Endodermal cell (in vitro differentiated cells): ENCODE data around the gene THOP1. TPM values are rescaled to one million over a fixed set of nuclear protein-coding genes. Genes with fewer than 3 reads are reported as not detected.

Source experiments
- DNase-seq: peaks from one replicate; pipeline ENCODE4 v3.0.0-alpha.2; 2017
- H3K27ac ChIP-seq: 2 replicates; pipeline ENCODE4 v1.5.1; 2013; ENCODE audit warnings: mild to moderate bottlenecking, low read depth, low read length, moderate library complexity
- H3K27me3 ChIP-seq: 2 replicates; pipeline ENCODE4 v1.6.1; 2013; ENCODE audit warnings: mild to moderate bottlenecking, low read length, moderate library complexity; ENCODE audit not compliant: insufficient read depth, control insufficient read depth, poor library complexity, severe bottlenecking
- H3K36me3 ChIP-seq: 2 replicates; pipeline ENCODE4 v1.7.0; 2013; ENCODE audit warnings: mild to moderate bottlenecking, low read length, moderate library complexity; ENCODE audit not compliant: control insufficient read depth, insufficient read depth
- H3K4me1 ChIP-seq: one replicate; pipeline ENCODE4 v1.7.0; 2013; ENCODE audit warnings: low read length; ENCODE audit not compliant: control insufficient read depth, insufficient read depth
- H3K4me3 ChIP-seq: 2 replicates; pipeline ENCODE4 v1.5.1; 2013; ENCODE audit warnings: mild to moderate bottlenecking, low read length, moderate library complexity
- H3K9ac ChIP-seq: 2 replicates; pipeline ENCODE4 v1.6.1; 2013; ENCODE audit warnings: mild to moderate bottlenecking, low read length, moderate library complexity; ENCODE audit not compliant: poor library complexity, severe bottlenecking; ENCODE audit errors: extremely low read depth
- H3K9me3 ChIP-seq: 2 replicates; pipeline ENCODE4 v1.6.1; 2013; ENCODE audit warnings: mild to moderate bottlenecking, low read length, moderate library complexity; ENCODE audit not compliant: control insufficient read depth
- H3K27ac Mint-ChIP-seq: 2 replicates; pipeline ENCODE4 v1.8.0; 2020; ENCODE audit warnings: mixed read lengths
- H3K27me3 Mint-ChIP-seq: 2 replicates; pipeline ENCODE4 v1.8.0; 2021; ENCODE audit warnings: mild to moderate bottlenecking, mixed read lengths; ENCODE audit not compliant: insufficient read depth
- H3K36me3 Mint-ChIP-seq: 2 replicates; pipeline ENCODE4 v1.8.0; 2020; ENCODE audit warnings: low read depth, mixed read lengths
- H3K4me1 Mint-ChIP-seq: 2 replicates; pipeline ENCODE4 v1.8.0; 2020; ENCODE audit warnings: mixed read lengths
- H3K4me3 Mint-ChIP-seq: 2 replicates; pipeline ENCODE4 v1.8.0; 2020; ENCODE audit warnings: mild to moderate bottlenecking, moderate library complexity, mixed read lengths
- H3K9me3 Mint-ChIP-seq: 2 replicates; pipeline ENCODE4 v1.8.0; 2020; ENCODE audit warnings: mild to moderate bottlenecking, mixed read lengths
- WGBS, 2 experiments: methylation state at CpG; one replicate each; pipeline versions ENCODE4 v1.1.5 to v1.1.7; 2013; ENCODE audit warnings: missing lambda C conversion rate in 2 of 2, mixed read lengths in 1 of 2; ENCODE audit not compliant: insufficient coverage in 1 of 2, insufficient read length in 1 of 2; 5-methylcytosine and 5-hydroxymethylcytosine counted together
- total RNA-seq, 2 donors: library from RNA; stranded (reverse); fragmentation: NEBNext Ultra II Directional in 1 of 2; extraction: Animal tissue kit (Norgen Biotek cat#: 25700) in 1 of 2; gene quantifications; 2 replicates in 1 of 2; 3 replicates in 1 of 2; pipeline ENCODE4 v1.2.1, GENCODE V29; 2021
- TF ChIP-seq, protein P1 (sequence below): fragments of 200-600 bp; sonication (generic); conservative IDR thresholded peaks from 2 replicates; pipeline ENCODE4 v1.5.0; 2021; ENCODE audit warnings: antibody characterized with exemption, mild to moderate bottlenecking

Gene THOP1
- total RNA-seq, 2 donors from 2014 or later, result 130 to 170 TPM

GRCh38 chr19:2739602-2740313 lies 45.5 kb upstream of the THOP1 start, which contains the start of gene SLC39A3:
SLC39A3 (minus strand) TSS chr19:2740017; CDS start chr19:2737257, 2,760 bp downstream.
- Histone ChIP-seq H3K4me1 (peaks cover 3% of the 10 kb centered on the region), H3K4me3 (peak within 1 kb of the TSS; percentile 90), H3K36me3 (peaks cover 14% of the 10 kb centered on the region), H3K27me3 (peaks cover 37% of the 10 kb centered on the region), H3K9ac (peak within 1 kb of the TSS; percentile 38), H3K27ac (no peak within 1 kb of the TSS), H3K9me3 (peaks cover 6% of the 10 kb centered on the region)
- Mint-ChIP-seq H3K27ac (no peak within 1 kb of the TSS), H3K27me3 (peaks cover 21% of the 10 kb centered on the region), H3K9me3 (peaks cover 3% of the 10 kb centered on the region), H3K36me3 (peaks cover 31% of the 10 kb centered on the region), H3K4me3 (peak within 1 kb of the TSS; percentile 79), H3K4me1 (peaks cover 4% of the 10 kb centered on the region)
- 1% methylated on average over 39 to 64 of the region's 64 CpGs for WGBS, 2 experiments
- DNase-seq, result peak; percentile 100
- TF ChIP-seq, protein P1, sequence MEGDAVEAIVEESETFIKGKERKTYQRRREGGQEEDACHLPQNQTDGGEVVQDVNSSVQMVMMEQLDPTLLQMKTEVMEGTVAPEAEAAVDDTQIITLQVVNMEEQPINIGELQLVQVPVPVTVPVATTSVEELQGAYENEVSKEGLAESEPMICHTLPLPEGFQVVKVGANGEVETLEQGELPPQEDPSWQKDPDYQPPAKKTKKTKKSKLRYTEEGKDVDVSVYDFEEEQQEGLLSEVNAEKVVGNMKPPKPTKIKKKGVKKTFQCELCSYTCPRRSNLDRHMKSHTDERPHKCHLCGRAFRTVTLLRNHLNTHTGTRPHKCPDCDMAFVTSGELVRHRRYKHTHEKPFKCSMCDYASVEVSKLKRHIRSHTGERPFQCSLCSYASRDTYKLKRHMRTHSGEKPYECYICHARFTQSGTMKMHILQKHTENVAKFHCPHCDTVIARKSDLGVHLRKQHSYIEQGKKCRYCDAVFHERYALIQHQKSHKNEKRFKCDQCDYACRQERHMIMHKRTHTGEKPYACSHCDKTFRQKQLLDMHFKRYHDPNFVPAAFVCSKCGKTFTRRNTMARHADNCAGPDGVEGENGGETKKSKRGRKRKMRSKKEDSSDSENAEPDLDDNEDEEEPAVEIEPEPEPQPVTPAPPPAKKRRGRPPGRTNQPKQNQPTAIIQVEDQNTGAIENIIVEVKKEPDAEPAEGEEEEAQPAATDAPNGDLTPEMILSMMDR, result peak; percentile 22

- Mint-ChIP-seq H3K27me3 (peaks cover 21% of the 10 kb centered on the region), H3K4me1 (peaks cover 4% of the 10 kb centered on the region), H3K36me3 (peaks cover 25% of the 10 kb centered on the region), H3K27ac (no peak overlapping the region), H3K4me3 (peak overlapping the region; percentile 79), H3K9me3 (peaks cover 3% of the 10 kb centered on the region)
- no peak overlapping the region for H3K4me3 ChIP-seq
- TF ChIP-seq, protein P1, result no peak
- DNase-seq, result no peak
- peaks cover 6% of the 10 kb centered on the region for H3K9me3 ChIP-seq
- H3K36me3 ChIP-seq, result peaks cover 14% of the 10 kb centered on the region
- H3K4me1 ChIP-seq, result peaks cover 3% of the 10 kb centered on the region
- no peak overlapping the region for H3K9ac ChIP-seq
- peaks cover 40% of the 10 kb centered on the region for H3K27me3 ChIP-seq
- no peak overlapping the region for H3K27ac ChIP-seq
- 48 to 49% methylated on average over 13 of the region's 13 CpGs for WGBS, 2 experiments
These were observed 45.0 kb upstream of the THOP1 start for GRCh38 chr19:2740314-2740656.

DNA sequence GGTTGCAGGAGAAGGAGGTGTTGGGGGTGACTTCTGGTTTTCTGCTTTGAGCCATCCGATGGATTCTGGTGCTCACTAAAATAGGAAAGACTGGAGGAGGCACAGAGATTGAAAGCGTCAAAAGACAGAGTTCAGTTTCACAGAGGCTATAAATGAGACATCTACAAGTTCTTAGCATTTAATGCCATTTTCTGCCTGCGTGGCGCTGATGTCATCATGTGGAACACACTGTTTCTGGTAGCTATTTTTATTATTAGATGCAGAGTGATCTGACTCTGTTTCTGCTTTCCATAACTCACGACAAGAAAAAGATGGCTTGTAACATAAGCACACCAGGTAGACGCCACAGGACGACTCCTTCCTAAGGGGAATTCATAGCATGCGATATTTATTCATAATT lies 42.2 kb upstream of the THOP1 start:
- Histone ChIP-seq H3K9ac (no peak overlapping the region), H3K9me3 (no peaks in the 10 kb centered on the region), H3K27me3 (peaks cover 40% of the 10 kb centered on the region), H3K27ac (no peak overlapping the region), H3K36me3 (no peaks in the 10 kb centered on the region), H3K4me1 (peaks cover 3% of the 10 kb centered on the region), H3K4me3 (no peak overlapping the region)
- H3K9me3 Mint-ChIP-seq, result no peaks in the 10 kb centered on the region
- H3K36me3 Mint-ChIP-seq, result peaks cover 2% of the 10 kb centered on the region
- H3K27ac Mint-ChIP-seq, result no peak overlapping the region
- DNase-seq, result no peak
- 73 to 74% methylated on average over 8 of the region's 8 CpGs for WGBS, 2 experiments
- no peak overlapping the region for H3K4me3 Mint-ChIP-seq
- TF ChIP-seq, protein P1, result no peak
- peaks cover 31% of the 10 kb centered on the region for H3K27me3 Mint-ChIP-seq
- H3K4me1 Mint-ChIP-seq, result peaks cover 4% of the 10 kb centered on the region
